Caco-2 (cell line): ENCODE measurements around the gene COL19A1. TPM values are rescaled to one million over a fixed set of nuclear protein-coding genes. Genes with fewer than 3 reads are reported as not detected.

Experiments used
- BruUV-seq: library from RNA; stranded (reverse); fragments of 400-500 nt; replicated peaks from 2 replicates; lab custom pipeline; 2021; lab: Mats Ljungman, UMichigan
- CTCF ChIA-PET: fragments of 300-600 bp; sonication (Branson Sonifier 250); formaldehyde crosslinking; loops from one replicate; lab custom pipeline; 2022; ENCODE audit warnings: antibody characterized with exemption; lab: Charles Lee
- POLR2A ChIA-PET: fragments of 300-600 bp; sonication (Branson Sonifier 250); formaldehyde crosslinking; loops from one replicate; lab custom pipeline; 2022; ENCODE audit warnings: antibody characterized with exemption; lab: Charles Lee
- DNase-seq, 2 experiments: peaks; one replicate each; pipeline versions ENCODE4 v3.0.0 to v3.0.0-alpha.2; 2020 to 2022
- H3K27me3 ChIP-seq: replicated peaks from 2 replicates; pipeline ENCODE4 v1.6.0; 2011; ENCODE audit warnings: low read length; ENCODE audit not compliant: control insufficient read depth, insufficient read depth
- H3K36me3 ChIP-seq: 2 replicates; pipeline ENCODE4 v1.5.1; 2011; ENCODE audit warnings: low read length; ENCODE audit not compliant: control insufficient read depth, insufficient read depth
- H3K4me1 ChIP-seq: fragments of 250-450 bp; sonication (Bioruptor Pico); 2 replicates; pipeline ENCODE4 v1.5.1; 2020; ENCODE audit warnings: mild to moderate bottlenecking
- H3K4me3 ChIP-seq: 2 replicates; pipeline ENCODE4 v1.5.1; 2011; ENCODE audit warnings: low read depth, mild to moderate bottlenecking, control low read depth, low read length
- H3K9me3 ChIP-seq: fragments of 250-450 bp; sonication (Bioruptor Pico); 2 replicates; pipeline ENCODE4 v1.5.1; 2020; ENCODE audit warnings: mild to moderate bottlenecking, moderate library complexity
- H3K27ac Mint-ChIP-seq: one replicate; pipeline ENCODE4 v1.8.0; 2022; ENCODE audit warnings: mixed read lengths; ENCODE audit not compliant: unreplicated experiment
- H3K27me3 Mint-ChIP-seq: one replicate; pipeline ENCODE4 v1.8.0; 2022; ENCODE audit warnings: mixed read lengths; ENCODE audit not compliant: insufficient read depth, unreplicated experiment
- H3K36me3 Mint-ChIP-seq: one replicate; pipeline ENCODE4 v1.8.0; 2022; ENCODE audit warnings: mild to moderate bottlenecking, mixed read lengths; ENCODE audit not compliant: insufficient read depth, unreplicated experiment
- H3K4me1 Mint-ChIP-seq: one replicate; pipeline ENCODE4 v1.8.0; 2022; ENCODE audit warnings: low read depth, mixed read lengths; ENCODE audit not compliant: unreplicated experiment
- H3K4me3 Mint-ChIP-seq: one replicate; pipeline ENCODE4 v1.8.0; 2022; ENCODE audit warnings: mild to moderate bottlenecking, moderate library complexity, mixed read lengths; ENCODE audit not compliant: unreplicated experiment
- H3K9me3 Mint-ChIP-seq: one replicate; pipeline ENCODE4 v1.8.0; 2022; ENCODE audit warnings: mixed read lengths; ENCODE audit not compliant: unreplicated experiment
- intact Hi-C: fragments of 100-400 bp; cut with micrococcal nuclease; formaldehyde crosslinking; loops from one replicate; pipeline ENCODE4 v1.10.0; 2022; ENCODE audit not compliant: unreplicated experiment
- total RNA-seq: library from RNA; stranded (reverse); gene quantifications from 2 replicates; pipeline ENCODE4 v1.2.3, GENCODE V29; 2022
- TF ChIP-seq, protein P1 (sequence below), 2 experiments: fragments of 200-600 bp in 1 of 2; IDR thresholded peaks; 1 replicate in 1 of 2; 2 replicates in 1 of 2; pipeline versions ENCODE4 v1.5.1 to v1.8.0; 2011 to 2022; ENCODE audit warnings: antibody characterized with exemption in 1 of 2, control low read depth in 1 of 2, inconsistent platforms in 1 of 2, low read depth in 1 of 2, low read length in 1 of 2, mild to moderate bottlenecking in 1 of 2, moderate library complexity in 1 of 2; ENCODE audit not compliant: insufficient read depth in 1 of 2, severe bottlenecking in 1 of 2, unreplicated experiment in 1 of 2

The COL19A1 gene
- total RNA-seq, 1 experiment from 2014 or later, result not detected

DNA sequence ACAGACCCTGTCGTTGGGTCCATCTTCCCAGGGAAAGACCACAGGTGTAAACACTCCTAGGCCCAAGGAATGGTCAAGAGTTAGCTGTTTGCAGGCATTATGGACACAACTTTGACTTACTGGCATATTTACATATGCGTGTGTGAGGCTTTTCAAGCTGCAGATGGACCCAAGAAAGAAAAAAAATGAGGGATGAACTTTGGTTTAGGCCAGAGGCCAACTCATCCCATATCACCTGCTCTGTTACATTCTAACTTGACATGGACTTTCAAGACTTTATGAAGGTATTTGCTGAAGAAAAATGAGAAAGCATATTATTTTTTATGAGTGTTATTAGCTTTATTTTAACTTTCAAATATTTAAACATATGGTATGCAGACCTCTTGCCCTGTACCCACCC, 6.9 kb downstream of the COL19A1 start:
- peaks cover 6% of the 10 kb centered on the region for H3K9me3 Mint-ChIP-seq
- no peaks in the 10 kb centered on the region for H3K27me3 Mint-ChIP-seq
- peaks cover 6% of the 10 kb centered on the region for H3K36me3 Mint-ChIP-seq
- no peaks in the 10 kb centered on the region for H3K27me3 ChIP-seq
- H3K4me3 Mint-ChIP-seq, result no peak overlapping the region
- no peak for DNase-seq
- TF ChIP-seq, protein P1, sequence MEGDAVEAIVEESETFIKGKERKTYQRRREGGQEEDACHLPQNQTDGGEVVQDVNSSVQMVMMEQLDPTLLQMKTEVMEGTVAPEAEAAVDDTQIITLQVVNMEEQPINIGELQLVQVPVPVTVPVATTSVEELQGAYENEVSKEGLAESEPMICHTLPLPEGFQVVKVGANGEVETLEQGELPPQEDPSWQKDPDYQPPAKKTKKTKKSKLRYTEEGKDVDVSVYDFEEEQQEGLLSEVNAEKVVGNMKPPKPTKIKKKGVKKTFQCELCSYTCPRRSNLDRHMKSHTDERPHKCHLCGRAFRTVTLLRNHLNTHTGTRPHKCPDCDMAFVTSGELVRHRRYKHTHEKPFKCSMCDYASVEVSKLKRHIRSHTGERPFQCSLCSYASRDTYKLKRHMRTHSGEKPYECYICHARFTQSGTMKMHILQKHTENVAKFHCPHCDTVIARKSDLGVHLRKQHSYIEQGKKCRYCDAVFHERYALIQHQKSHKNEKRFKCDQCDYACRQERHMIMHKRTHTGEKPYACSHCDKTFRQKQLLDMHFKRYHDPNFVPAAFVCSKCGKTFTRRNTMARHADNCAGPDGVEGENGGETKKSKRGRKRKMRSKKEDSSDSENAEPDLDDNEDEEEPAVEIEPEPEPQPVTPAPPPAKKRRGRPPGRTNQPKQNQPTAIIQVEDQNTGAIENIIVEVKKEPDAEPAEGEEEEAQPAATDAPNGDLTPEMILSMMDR (IDR thresholded peaks at IDR 0.05; ENCODE audit: insufficient read depth in 1 of 2, low read depth in 1 of 2, low read length in 1 of 2, severe bottlenecking in 1 of 2, unreplicated experiment in 1 of 2), result no peak
- intact Hi-C loops, result no loop called here
- H3K9me3 ChIP-seq, result no peaks in the 10 kb centered on the region
- no TSS peak for BruUV-seq
- H3K4me3 ChIP-seq, result no peak overlapping the region
- H3K27ac Mint-ChIP-seq, result no peak overlapping the region
- ChIA-PET CTCF (no interaction called here), POLR2A (no interaction called here)
- H3K36me3 ChIP-seq, result no peaks in the 10 kb centered on the region
- no peaks in the 10 kb centered on the region for H3K4me1 Mint-ChIP-seq
- H3K4me1 ChIP-seq, result no peaks in the 10 kb centered on the region

DNA sequence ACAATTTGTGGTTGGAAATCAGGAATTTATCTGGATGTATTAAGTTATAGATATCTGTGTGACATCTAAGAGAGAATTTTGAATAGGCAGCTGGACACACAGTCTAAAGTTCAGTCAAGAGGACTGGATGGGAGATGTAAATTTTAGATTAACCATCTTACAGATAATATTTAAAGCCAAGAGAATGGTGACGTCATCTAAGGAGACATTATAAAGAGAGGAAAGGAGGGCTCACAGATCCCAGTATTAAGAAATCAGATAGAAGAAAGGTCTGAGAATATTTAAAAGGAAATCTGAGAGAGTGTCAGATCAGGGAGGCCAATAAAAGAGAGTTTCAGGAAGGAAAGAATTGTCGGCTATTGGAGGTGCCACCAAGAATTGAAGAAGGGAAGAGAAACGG, 9.4 kb downstream of the COL19A1 start:
- H3K27me3 ChIP-seq, result no peaks in the 10 kb centered on the region
- Mint-ChIP-seq H3K9me3 (peaks cover 6% of the 10 kb centered on the region), H3K27ac (no peak overlapping the region), H3K36me3 (peaks cover 6% of the 10 kb centered on the region), H3K27me3 (no peaks in the 10 kb centered on the region), H3K4me1 (no peaks in the 10 kb centered on the region), H3K4me3 (no peak overlapping the region)
- DNase-seq, result no peak
- ChIA-PET CTCF (interaction anchor here (0.6 kb wide), 1 partner anchor 1538 kb away, joined by 3 read pairs; no protein-coding TSS in a partner anchor), POLR2A (no interaction called here)
- H3K4me3 ChIP-seq, result no peak overlapping the region
- TF ChIP-seq, protein P1 (IDR thresholded peaks at IDR 0.05; ENCODE audit: insufficient read depth in 1 of 2, low read depth in 1 of 2, low read length in 1 of 2, severe bottlenecking in 1 of 2, unreplicated experiment in 1 of 2), result no peak
- BruUV-seq, result no TSS peak
- no peaks in the 10 kb centered on the region for H3K36me3 ChIP-seq
- H3K9me3 ChIP-seq, result no peaks in the 10 kb centered on the region
- no peaks in the 10 kb centered on the region for H3K4me1 ChIP-seq
- intact Hi-C loops, result no loop called here

DNA sequence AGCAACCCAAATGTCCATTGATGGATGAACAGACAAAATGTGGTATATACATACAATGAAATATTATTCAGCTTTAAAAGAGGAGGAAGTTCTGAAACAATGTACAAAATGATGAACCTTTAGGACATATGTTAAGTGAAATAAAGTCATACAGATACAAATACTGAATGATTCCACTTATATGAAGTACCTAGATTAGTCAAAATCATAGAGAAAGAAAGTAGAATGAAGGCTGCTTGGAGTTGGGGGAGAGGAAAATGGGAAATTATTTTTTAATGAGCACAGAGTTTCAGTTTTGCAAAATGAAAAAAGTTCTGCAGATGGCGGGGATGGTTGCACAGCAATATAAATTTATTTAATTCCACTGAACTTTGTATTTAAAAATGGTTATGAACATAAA, 12.4 kb downstream of the COL19A1 start:
- CTCF ChIA-PET, result no interaction called here
- peaks cover 6% of the 10 kb centered on the region for H3K9me3 Mint-ChIP-seq

More for the DNA sequence above, 12.4 kb downstream of the COL19A1 start:
- Histone ChIP-seq H3K36me3 (no peaks in the 10 kb centered on the region), H3K27me3 (no peaks in the 10 kb centered on the region), H3K4me1 (no peaks in the 10 kb centered on the region), H3K9me3 (no peaks in the 10 kb centered on the region), H3K4me3 (no peak overlapping the region)
- no peak overlapping the region for H3K27ac Mint-ChIP-seq
- no peak overlapping the region for H3K4me3 Mint-ChIP-seq
- H3K4me1 Mint-ChIP-seq, result no peaks in the 10 kb centered on the region
- BruUV-seq, result no TSS peak
- no peak for DNase-seq
- POLR2A ChIA-PET, result no interaction called here
- intact Hi-C loops, result no loop called here
- no peaks in the 10 kb centered on the region for H3K27me3 Mint-ChIP-seq
- H3K36me3 Mint-ChIP-seq, result peaks cover 6% of the 10 kb centered on the region
- TF ChIP-seq, protein P1 (IDR thresholded peaks at IDR 0.05; ENCODE audit: insufficient read depth in 1 of 2, low read depth in 1 of 2, low read length in 1 of 2, severe bottlenecking in 1 of 2, unreplicated experiment in 1 of 2), result no peak
